Mammary epithelial cell (primary cell): ENCODE measurements around the gene JUNB.
"Not testable (repeated sequence)": the region's sequence is repeated elsewhere in the genome, so short reads cannot be mapped to it uniquely, and the experiment has no call there.

Source experiments
- CTCF ChIP-seq, 2 donors: IDR thresholded peaks in 1 of 2; conservative IDR thresholded peaks in 1 of 2; 2 replicates each; pipeline ENCODE4 v1.5.1; 2011 to 2012; ENCODE audit warnings: inconsistent platforms in 2 of 2, low read length in 2 of 2, mild to moderate bottlenecking in 2 of 2, control low read depth in 1 of 2, low read depth in 1 of 2; ENCODE audit not compliant: insufficient read depth in 1 of 2; ENCODE audit errors: extremely low read depth in 1 of 2
- EZH2 ChIP-seq: IDR thresholded peaks from 2 replicates; pipeline ENCODE4 v1.6.1; 2012; ENCODE audit warnings: low read length, inconsistent platforms, borderline replicate concordance

- not testable (repeated sequence) for TF ChIP-seq CTCF (conservative IDR thresholded peaks at IDR 0.05 in 1 of 2, IDR thresholded peaks at IDR 0.05 in 1 of 2; ENCODE audit: extremely low read depth in 1 of 2, insufficient read depth in 1 of 2, low read depth in 1 of 2, low read length in 2 of 2); EZH2
Measured at GRCh38 chr19:12817188-12817587, 25.9 kb downstream of the JUNB start.
